DOHH2 (cell line): Measurements from ENCODE around the gene SLC39A11.
"Not testable (repeated sequence)": the region's sequence is repeated elsewhere in the genome, so short reads cannot be mapped to it uniquely, and the experiment has no call there.

Source experiments
- H3F3A ChIP-seq: fragments of 200-600 bp; sonication (generic), shearing (Covaris generic); 2 replicates; pipeline ENCODE4 v1.6.0; 2016; ENCODE audit warnings: antibody characterized with exemption, mild to moderate bottlenecking; ENCODE audit not compliant: control insufficient read depth, insufficient read depth
- H3K27ac ChIP-seq: fragments of 200-600 bp; sonication (generic); 2 replicates; pipeline ENCODE4 v1.5.1; 2014; ENCODE audit warnings: low read depth, mild to moderate bottlenecking, low read length, moderate library complexity
- H3K27me3 ChIP-seq: fragments of 200-600 bp; sonication (generic); 2 replicates; pipeline ENCODE4 v1.6.1; 2014; ENCODE audit warnings: mild to moderate bottlenecking, low read length, mixed read lengths; ENCODE audit not compliant: control insufficient read depth
- H3K36me3 ChIP-seq: fragments of 200-600 bp; sonication (generic); 2 replicates; pipeline ENCODE4 v1.6.1; 2014; ENCODE audit warnings: mild to moderate bottlenecking, low read length, moderate library complexity, mixed read lengths; ENCODE audit not compliant: control insufficient read depth
- H3K4me1 ChIP-seq: fragments of 200-600 bp; sonication (generic); 2 replicates; pipeline ENCODE4 v1.6.1; 2014; ENCODE audit warnings: mild to moderate bottlenecking, low read length, mixed read lengths; ENCODE audit not compliant: control insufficient read depth
- H3K4me2 ChIP-seq: fragments of 200-600 bp; sonication (generic); 2 replicates; pipeline ENCODE4 v1.6.0; 2014; ENCODE audit warnings: mild to moderate bottlenecking, low read length, moderate library complexity
- H3K4me3 ChIP-seq: fragments of 200-600 bp; sonication (generic); 2 replicates; pipeline ENCODE4 v1.5.1; 2014; ENCODE audit warnings: mild to moderate bottlenecking, low read length, mixed read lengths
- H3K79me2 ChIP-seq: fragments of 200-600 bp; sonication (generic); 2 replicates; pipeline ENCODE4 v1.6.1; 2014; ENCODE audit warnings: mild to moderate bottlenecking, low read length, mixed read lengths; ENCODE audit not compliant: control insufficient read depth
- H3K9me2 ChIP-seq: fragments of 200-600 bp; sonication (generic); replicated peaks from 2 replicates; pipeline ENCODE4 v1.6.1; 2014; ENCODE audit warnings: mild to moderate bottlenecking, low read length, mixed read lengths; ENCODE audit not compliant: control insufficient read depth
- H3K9me3 ChIP-seq: fragments of 200-600 bp; sonication (generic); 2 replicates; pipeline ENCODE4 v1.6.1; 2014; ENCODE audit warnings: antibody characterized with exemption, low read length, mixed read lengths; ENCODE audit not compliant: control insufficient read depth, insufficient read depth
- H4K20me1 ChIP-seq: fragments of 200-600 bp; sonication (generic); 2 replicates; pipeline ENCODE4 v1.6.0; 2014; ENCODE audit warnings: low read depth, mild to moderate bottlenecking, antibody characterized with exemption, low read length, moderate library complexity; ENCODE audit not compliant: control insufficient read depth, insufficient read depth
- CTCF ChIP-seq: fragments of 200-600 bp; sonication (generic); IDR thresholded peaks from one replicate; pipeline ENCODE4 v1.5.1; 2014; ENCODE audit warnings: antibody characterized with exemption, mild to moderate bottlenecking, low read depth, low read length; ENCODE audit not compliant: poor library complexity, severe bottlenecking
- EZH2phosphoT487 ChIP-seq: fragments of 200-600 bp; sonication (generic); IDR thresholded peaks from 2 replicates; pipeline ENCODE4 v1.6.1; 2017; ENCODE audit warnings: borderline replicate concordance, mild to moderate bottlenecking, antibody characterized with exemption, low read length, moderate library complexity, mixed read lengths

The SLC39A11 gene

GRCh38 chr17:72775919-72776318 lies 316.6 kb downstream of the SLC39A11 start:
- H3K4me1 ChIP-seq: peaks cover 19% of the 10 kb centered on the region
- H3K79me2 ChIP-seq: no peaks in the 10 kb centered on the region
- no peak for TF ChIP-seq EZH2phosphoT487
- TF ChIP-seq CTCF: no peak

DNA sequence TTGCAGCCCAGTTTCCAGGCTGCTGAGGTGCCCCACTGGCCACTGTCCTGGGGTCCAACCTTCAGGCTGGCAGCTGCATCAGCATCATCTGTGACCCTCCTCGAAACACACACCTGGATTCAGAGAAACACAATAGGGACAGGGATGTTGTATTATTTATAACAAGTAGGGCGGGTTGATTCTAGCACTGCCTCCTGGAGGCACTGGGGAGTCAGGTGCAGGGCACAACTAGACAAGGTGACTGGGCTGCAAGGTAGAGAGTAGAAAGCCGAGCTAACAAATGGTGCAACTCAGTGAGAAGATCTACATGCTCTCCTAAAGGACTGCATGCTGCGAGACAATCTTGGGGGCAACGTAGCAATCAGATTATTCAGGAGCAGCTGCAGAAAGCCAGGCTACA lies 317.3 kb downstream of the SLC39A11 start:
- no peak overlapping the region for H3K4me3 ChIP-seq
- H4K20me1 ChIP-seq: no peaks in the 10 kb centered on the region
- peaks cover 19% of the 10 kb centered on the region for H3K4me1 ChIP-seq
- no peaks in the 10 kb centered on the region for H3K9me2 ChIP-seq
- no peaks in the 10 kb centered on the region for H3K27me3 ChIP-seq
- H3K4me2 ChIP-seq: no peak overlapping the region
- no peaks in the 10 kb centered on the region for H3K36me3 ChIP-seq
- H3K9me3 ChIP-seq: no peaks in the 10 kb centered on the region
- TF ChIP-seq EZH2phosphoT487: no peak
- TF ChIP-seq CTCF: no peak
- no peaks in the 10 kb centered on the region for H3F3A ChIP-seq
- H3K79me2 ChIP-seq: no peaks in the 10 kb centered on the region
- no peak overlapping the region for H3K27ac ChIP-seq

More at GRCh38 chr17:72775919-72776318, 316.6 kb downstream of the SLC39A11 start:
- Histone ChIP-seq H3K36me3 (no peaks in the 10 kb centered on the region), H3F3A (no peaks in the 10 kb centered on the region), H3K27me3 (no peaks in the 10 kb centered on the region), H3K4me2 (no peak overlapping the region), H3K4me3 (no peak overlapping the region), H4K20me1 (no peaks in the 10 kb centered on the region), H3K9me3 (no peaks in the 10 kb centered on the region), H3K27ac (no peak overlapping the region), H3K9me2 (no peaks in the 10 kb centered on the region)

- Histone ChIP-seq H3K4me2 (no peak overlapping the region), H3K4me1 (peaks cover 19% of the 10 kb centered on the region)
Measured at GRCh38 chr17:72774236-72774635, 318.3 kb downstream of the SLC39A11 start.

DNA sequence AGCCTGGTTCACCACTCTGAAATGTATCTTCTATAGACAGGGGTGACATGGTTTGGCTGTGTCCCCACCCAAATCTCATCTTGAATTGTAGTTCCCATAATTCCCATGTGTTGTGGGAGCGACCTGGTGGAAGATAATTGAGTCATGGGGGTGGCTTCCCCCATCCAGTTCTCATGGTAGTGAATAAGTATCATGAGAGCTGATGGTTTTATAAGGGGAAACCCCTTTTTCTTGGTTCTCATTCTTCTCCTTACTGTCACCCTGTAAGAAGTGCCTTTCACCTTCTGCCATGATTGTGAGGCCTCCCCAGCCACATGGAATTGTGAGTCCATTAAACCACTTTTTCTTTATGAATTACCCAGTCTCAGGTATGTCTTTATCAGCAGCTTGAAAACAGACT lies 319.3 kb downstream of the SLC39A11 start:
- not testable (repeated sequence) for H4K20me1 ChIP-seq, H3K27me3 ChIP-seq, H3K36me3 ChIP-seq, H3K27ac ChIP-seq, H3K4me2 ChIP-seq, H3K9me3 ChIP-seq, H3F3A ChIP-seq, H3K4me3 ChIP-seq, H3K79me2 ChIP-seq, H3K9me2 ChIP-seq
- peaks cover 19% of the 10 kb centered on the region for H3K4me1 ChIP-seq

More at GRCh38 chr17:72774236-72774635, 318.3 kb downstream of the SLC39A11 start:
- Histone ChIP-seq H3K27me3 (no peaks in the 10 kb centered on the region), H4K20me1 (no peaks in the 10 kb centered on the region), H3K4me3 (no peak overlapping the region), H3K79me2 (no peaks in the 10 kb centered on the region), H3F3A (no peaks in the 10 kb centered on the region), H3K36me3 (no peaks in the 10 kb centered on the region), H3K27ac (no peak overlapping the region), H3K9me2 (no peaks in the 10 kb centered on the region), H3K9me3 (no peaks in the 10 kb centered on the region)
- TF ChIP-seq EZH2phosphoT487: no peak
- TF ChIP-seq CTCF: no peak
